ENCODE results near the gene CHST11. TPM values are rescaled to one million over a fixed set of nuclear protein-coding genes. Genes with fewer than 3 reads are reported as not detected.

Gene CHST11
- total and polyA plus RNA-seq, 2 of the 4 experiments (the other 2 are of a cell fraction) = 1.4 to 2.7 TPM

- Histone ChIP-seq H3K4me3 (ENCODE audit: insufficient read depth, low read depth, low read length) (no peak overlapping the region), H2AK9ac (replicated peaks; ENCODE audit: low read depth, low read length, poor library complexity) (no peak overlapping the region), H3K4me1 (ENCODE audit: control insufficient read depth, insufficient read depth, low read length) (peaks cover 2% of the 10 kb centered on the region; the same call in 1 of the 2 replicates), H3K18ac (ENCODE audit: low read depth, low read length) (no peak overlapping the region), H2AK5ac (ENCODE audit: low read depth, low read length) (no peak overlapping the region), H3K27me3 (ENCODE audit: control insufficient read depth, insufficient read depth, low read length) (peaks cover 14% of the 10 kb centered on the region), H3K56ac (ENCODE audit: extremely low read depth, insufficient read depth, low read length) (no peak overlapping the region), H3K27ac (ENCODE audit: insufficient read depth, low read length) (no peak overlapping the region), H3K4ac (ENCODE audit: low read depth, low read length) (no peak overlapping the region), H2BK5ac (ENCODE audit: low read depth, low read length, poor library complexity, severe bottlenecking) (no peak overlapping the region), H2BK20ac (ENCODE audit: low read depth, low read length) (no peak overlapping the region), H2BK15ac (ENCODE audit: low read depth, low read length) (no peak overlapping the region), H2BK120ac (ENCODE audit: low read depth, low read length) (no peak overlapping the region), H3K9me1 (ENCODE audit: insufficient read depth, low read length) (peaks cover 4% of the 10 kb centered on the region; the same call in 1 of the 2 replicates), H2AFZ (replicated peaks; ENCODE audit: low read length, poor library complexity) (no peak overlapping the region), H4K20me1 (ENCODE audit: insufficient read depth, low read length) (no peaks in the 10 kb centered on the region), H3K36me3 (ENCODE audit: control insufficient read depth, insufficient read depth, low read length) (no peaks in the 10 kb centered on the region), H3K4me2 (ENCODE audit: low read depth, low read length) (no peak overlapping the region), H3K9ac (ENCODE audit: low read depth, low read length) (no peak overlapping the region), H4K8ac (ENCODE audit: low read depth in 2 of 2, low read length in 2 of 2) (no peak overlapping the region), H4K5ac (ENCODE audit: low read depth, low read length) (no peak overlapping the region), H3K14ac (replicated peaks; ENCODE audit: low read depth, low read length) (no peak overlapping the region), H3K79me1 (ENCODE audit: low read depth in 1 of 2, low read length in 2 of 2) (no peaks in the 10 kb centered on the region), H3K9me3 (ENCODE audit: control insufficient read depth, insufficient read depth, low read length) (no peaks in the 10 kb centered on the region), H4K91ac (ENCODE audit: insufficient read depth, low read depth, low read length) (no peak overlapping the region), H3K23ac (ENCODE audit: low read depth, low read length) (no peak overlapping the region)
- ChIA-PET CTCF (no interaction called here), POLR2A (ENCODE audit: unreplicated experiment) (no interaction called here)
- no TSS peak for BruUV-seq (replicated peaks)
- DNase-seq = no peak
- dilution Hi-C loops (cut with HindIII; ENCODE audit: low sequenced_read_pairs, unreplicated experiment) = no loop called here
- no peak for ATAC-seq (ENCODE audit: low read depth)
- in situ Hi-C loops (cut with MboI; ENCODE audit: low sequenced_read_pairs) = no loop called here
- intact Hi-C loops (cut with micrococcal nuclease) = no loop called here
- no CpG with 5 or more reads among the region's 2 CpGs for WGBS, 2 experiments (ENCODE audit: extremely low coverage in 2 of 2, insufficient read length in 1 of 2)
- no peak for TF ChIP-seq RCOR1 (IDR thresholded peaks at IDR 0.05; ENCODE audit: insufficient replicate concordance, low read length)
- no peak for TF ChIP-seq CEBPB (IDR thresholded peaks at IDR 0.05; ENCODE audit: low read depth, low read length)
- no peak for TF ChIP-seq MXI1 (IDR thresholded peaks at IDR 0.05; ENCODE audit: borderline replicate concordance, low read depth, low read length)
- TF ChIP-seq RAD21 (IDR thresholded peaks at IDR 0.05; ENCODE audit: low read length) = no peak
- TF ChIP-seq CHD1 (IDR thresholded peaks at IDR 0.05; ENCODE audit: low read depth, low read length) = no peak
- TF ChIP-seq POLR2A (IDR thresholded peaks at IDR 0.05; ENCODE audit: low read depth, low read length) = no peak
- no peak for TF ChIP-seq MAFK (IDR thresholded peaks at IDR 0.05; ENCODE audit: low read depth, low read length)
- TF ChIP-seq SMC3 (IDR thresholded peaks at IDR 0.05; ENCODE audit: low read depth, low read length) = no peak
- TF ChIP-seq, protein P1, sequence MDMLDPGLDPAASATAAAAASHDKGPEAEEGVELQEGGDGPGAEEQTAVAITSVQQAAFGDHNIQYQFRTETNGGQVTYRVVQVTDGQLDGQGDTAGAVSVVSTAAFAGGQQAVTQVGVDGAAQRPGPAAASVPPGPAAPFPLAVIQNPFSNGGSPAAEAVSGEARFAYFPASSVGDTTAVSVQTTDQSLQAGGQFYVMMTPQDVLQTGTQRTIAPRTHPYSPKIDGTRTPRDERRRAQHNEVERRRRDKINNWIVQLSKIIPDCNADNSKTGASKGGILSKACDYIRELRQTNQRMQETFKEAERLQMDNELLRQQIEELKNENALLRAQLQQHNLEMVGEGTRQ (IDR thresholded peaks at IDR 0.05; ENCODE audit: low read depth, low read length) = no peak
- no peak for TF ChIP-seq FOS (IDR thresholded peaks at IDR 0.05; ENCODE audit: low read depth, low read length)
- TF ChIP-seq, protein P2, sequence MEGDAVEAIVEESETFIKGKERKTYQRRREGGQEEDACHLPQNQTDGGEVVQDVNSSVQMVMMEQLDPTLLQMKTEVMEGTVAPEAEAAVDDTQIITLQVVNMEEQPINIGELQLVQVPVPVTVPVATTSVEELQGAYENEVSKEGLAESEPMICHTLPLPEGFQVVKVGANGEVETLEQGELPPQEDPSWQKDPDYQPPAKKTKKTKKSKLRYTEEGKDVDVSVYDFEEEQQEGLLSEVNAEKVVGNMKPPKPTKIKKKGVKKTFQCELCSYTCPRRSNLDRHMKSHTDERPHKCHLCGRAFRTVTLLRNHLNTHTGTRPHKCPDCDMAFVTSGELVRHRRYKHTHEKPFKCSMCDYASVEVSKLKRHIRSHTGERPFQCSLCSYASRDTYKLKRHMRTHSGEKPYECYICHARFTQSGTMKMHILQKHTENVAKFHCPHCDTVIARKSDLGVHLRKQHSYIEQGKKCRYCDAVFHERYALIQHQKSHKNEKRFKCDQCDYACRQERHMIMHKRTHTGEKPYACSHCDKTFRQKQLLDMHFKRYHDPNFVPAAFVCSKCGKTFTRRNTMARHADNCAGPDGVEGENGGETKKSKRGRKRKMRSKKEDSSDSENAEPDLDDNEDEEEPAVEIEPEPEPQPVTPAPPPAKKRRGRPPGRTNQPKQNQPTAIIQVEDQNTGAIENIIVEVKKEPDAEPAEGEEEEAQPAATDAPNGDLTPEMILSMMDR (conservative IDR thresholded peaks at IDR 0.05; ENCODE audit: low read depth, low read length) = no peak
- TF ChIP-seq RFX5 (IDR thresholded peaks at IDR 0.05; ENCODE audit: low read depth, low read length) = no peak
- no peak for TF ChIP-seq BHLHE40 (IDR thresholded peaks at IDR 0.05; ENCODE audit: low read depth, low read length)
- TF ChIP-seq NFE2L2 (IDR thresholded peaks at IDR 0.05; ENCODE audit: low read depth, low read length) = no peak
- no peak for TF ChIP-seq ELK1 (IDR thresholded peaks at IDR 0.05; ENCODE audit: borderline replicate concordance, low read depth, low read length)
- TF ChIP-seq MAZ (IDR thresholded peaks at IDR 0.05; ENCODE audit: borderline replicate concordance, low read depth, low read length) = no peak
These were observed 267.1 kb downstream of the CHST11 start for GRCh38 chr12:104723895-104724294.
